UCSD-AML1 (cell line): ENCODE data around the gene TNFRSF8.

Source experiments
- DNase-seq: peaks from one replicate; lab custom pipeline; 2025; ENCODE audit not compliant: unreplicated experiment; lab: John Stamatoyannopoulos, UW

Gene TNFRSF8

GRCh38 chr1:12185918-12186678 lies 123.0 kb downstream of the TNFRSF8 start:
- no peak for DNase-seq

- DNase-seq = no peak
Measured at GRCh38 chr1:12186679-12186985, 123.5 kb downstream of the TNFRSF8 start.

- DNase-seq = no peak
Measured at GRCh38 chr1:12188115-12188514, 125.0 kb downstream of the TNFRSF8 start.

GRCh38 chr1:12188657-12189327 lies 125.7 kb downstream of the TNFRSF8 start:
- DNase-seq = no peak

GRCh38 chr1:12189328-12189682 lies 126.2 kb downstream of the TNFRSF8 start:
- DNase-seq = no peak

- DNase-seq = no peak
Measured at GRCh38 chr1:12191242-12192032, 128.3 kb downstream of the TNFRSF8 start.
